ENCODE results near the gene IL4R.

IL4R gene

GRCh38 chr16:27291722-27292240, 22.0 kb upstream of the IL4R start:
- DNase-seq (ENCODE audit: low spot score in 2 of 2): no peak
- Mint-ChIP-seq H3K27me3 (no peaks in the 10 kb centered on the region), H3K4me1 (no peaks in the 10 kb centered on the region), H3K4me3 (no peak overlapping the region), H3K27ac (ENCODE audit: low read depth) (no peak overlapping the region), H3K9me3 (peaks cover 5% of the 10 kb centered on the region), H3K36me3 (ENCODE audit: insufficient read depth) (no peaks in the 10 kb centered on the region)
- ATAC-seq (replicated peaks; ENCODE audit: extremely low read depth, poor library complexity, severe bottlenecking): no peak

DNA sequence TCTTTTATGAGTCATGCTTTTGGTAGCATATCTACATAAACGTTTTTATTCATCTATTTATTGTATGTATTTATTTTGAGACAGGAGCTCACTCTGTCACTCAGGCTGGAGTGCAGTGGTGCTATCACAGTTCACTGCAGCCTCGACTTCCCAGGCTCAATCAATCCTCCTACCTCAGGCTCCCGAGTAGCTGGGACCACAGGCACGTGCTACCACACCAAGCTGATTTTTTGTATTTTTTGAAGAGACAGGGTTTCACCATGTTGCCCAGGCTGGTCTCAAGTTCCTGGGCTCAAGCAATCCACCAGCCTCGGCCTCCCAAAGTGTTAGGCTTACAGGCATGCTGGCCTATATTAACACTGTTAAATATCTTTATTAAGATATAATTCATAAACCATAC, 20.4 kb upstream of the IL4R start:
- H3K9me3 Mint-ChIP-seq: no peaks in the 10 kb centered on the region
- H3K36me3 Mint-ChIP-seq (ENCODE audit: insufficient read depth): no peaks in the 10 kb centered on the region
- H3K4me1 Mint-ChIP-seq: no peaks in the 10 kb centered on the region
- no peak overlapping the region for H3K4me3 Mint-ChIP-seq
- ATAC-seq (replicated peaks; ENCODE audit: extremely low read depth, poor library complexity, severe bottlenecking): no peak
- no peaks in the 10 kb centered on the region for H3K27me3 Mint-ChIP-seq
- no peak for DNase-seq (ENCODE audit: low spot score in 2 of 2)
- no peak overlapping the region for H3K27ac Mint-ChIP-seq (ENCODE audit: low read depth)

DNA sequence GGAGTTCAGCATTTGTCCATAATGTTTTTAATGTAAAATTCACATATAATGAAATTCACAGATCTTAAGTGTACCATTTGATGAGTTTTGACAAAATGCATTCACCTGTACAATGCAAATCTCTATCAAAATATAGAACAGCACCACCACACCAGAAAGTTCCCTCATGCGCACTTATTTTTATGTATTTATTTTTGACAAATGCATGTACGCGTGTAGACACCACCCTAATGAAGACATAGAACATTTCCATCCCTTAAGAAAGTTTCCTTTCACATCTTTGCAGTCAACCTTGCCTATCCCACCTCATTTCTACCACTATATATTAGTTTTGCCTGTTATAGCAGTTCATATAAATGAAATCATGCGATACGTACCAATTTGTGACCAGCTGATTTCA, 15.6 kb upstream of the IL4R start:
- peaks cover 5% of the 10 kb centered on the region for H3K4me1 Mint-ChIP-seq
- no peak overlapping the region for H3K27ac Mint-ChIP-seq (ENCODE audit: low read depth)
- no peak overlapping the region for H3K4me3 Mint-ChIP-seq
- no peak for DNase-seq (ENCODE audit: low spot score in 2 of 2)
- peaks cover 9% of the 10 kb centered on the region for H3K27me3 Mint-ChIP-seq
- H3K9me3 Mint-ChIP-seq: no peaks in the 10 kb centered on the region
- ATAC-seq (replicated peaks; ENCODE audit: extremely low read depth, poor library complexity, severe bottlenecking): no peak
- H3K36me3 Mint-ChIP-seq (ENCODE audit: insufficient read depth): no peaks in the 10 kb centered on the region

- Mint-ChIP-seq H3K36me3 (ENCODE audit: insufficient read depth) (no peaks in the 10 kb centered on the region), H3K9me3 (peaks cover 8% of the 10 kb centered on the region), H3K4me1 (peaks cover 5% of the 10 kb centered on the region), H3K27ac (ENCODE audit: low read depth) (no peak overlapping the region), H3K27me3 (peaks cover 9% of the 10 kb centered on the region), H3K4me3 (no peak overlapping the region)
- DNase-seq (ENCODE audit: low spot score in 2 of 2) (no peak), ATAC-seq (replicated peaks; ENCODE audit: extremely low read depth, poor library complexity, severe bottlenecking) (no peak)
These were observed 12.4 kb upstream of the IL4R start for GRCh38 chr16:27301236-27301861.

DNA sequence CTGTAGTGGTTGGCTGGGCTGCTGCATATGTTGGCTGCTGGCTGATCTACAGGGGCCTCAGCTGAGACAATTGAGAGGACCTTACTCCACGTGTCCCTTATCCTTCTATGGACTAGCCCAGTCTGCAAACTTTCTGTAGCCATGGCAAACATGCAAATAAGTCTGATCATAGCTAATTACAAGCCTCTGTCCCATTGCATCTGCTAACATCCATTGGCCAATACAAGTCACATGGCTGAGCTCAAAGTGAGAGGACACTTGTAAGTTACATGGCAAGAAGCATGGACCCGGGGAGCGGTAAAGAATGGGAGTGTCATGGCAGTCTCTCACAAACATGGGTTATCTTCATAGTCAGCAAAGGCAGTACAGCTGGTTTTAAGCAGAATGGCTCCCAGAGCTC, 11.6 kb upstream of the IL4R start:
- no peak for ATAC-seq (replicated peaks; ENCODE audit: extremely low read depth, poor library complexity, severe bottlenecking)
- Mint-ChIP-seq H3K27ac (ENCODE audit: low read depth) (no peak overlapping the region), H3K4me1 (peaks cover 5% of the 10 kb centered on the region), H3K4me3 (no peak overlapping the region), H3K36me3 (ENCODE audit: insufficient read depth) (no peaks in the 10 kb centered on the region), H3K27me3 (peaks cover 9% of the 10 kb centered on the region), H3K9me3 (peaks cover 12% of the 10 kb centered on the region)
- no peak for DNase-seq (ENCODE audit: low spot score in 2 of 2)

- Mint-ChIP-seq H3K27ac (ENCODE audit: low read depth) (no peak overlapping the region), H3K36me3 (ENCODE audit: insufficient read depth) (no peaks in the 10 kb centered on the region), H3K4me3 (no peak overlapping the region), H3K4me1 (peaks cover 5% of the 10 kb centered on the region), H3K9me3 (peaks cover 12% of the 10 kb centered on the region), H3K27me3 (peaks cover 9% of the 10 kb centered on the region)
- DNase-seq (ENCODE audit: low spot score in 2 of 2): no peak
- ATAC-seq (replicated peaks; ENCODE audit: extremely low read depth, poor library complexity, severe bottlenecking): no peak
These were observed 10.3 kb upstream of the IL4R start for GRCh38 chr16:27303256-27304100.

DNA sequence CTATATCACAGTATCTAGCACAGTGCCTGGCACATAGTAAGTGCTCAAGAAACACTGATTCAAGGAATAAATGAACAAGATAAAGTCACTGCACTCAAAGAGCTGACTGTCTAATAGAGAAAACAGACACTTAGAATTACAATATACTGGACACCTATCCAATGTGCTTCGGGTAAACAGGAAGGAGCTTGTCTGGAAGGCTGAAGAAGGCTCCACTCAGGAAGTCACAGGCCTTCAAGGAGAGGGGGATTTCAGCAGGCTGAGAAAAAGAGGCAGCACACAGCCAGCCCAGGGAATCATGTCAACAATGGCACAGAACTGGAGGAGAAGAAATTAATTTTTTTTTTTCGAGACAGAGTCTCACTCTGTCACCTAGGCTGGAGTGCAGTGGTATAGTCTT, 9.7 kb upstream of the IL4R start:
- peaks cover 12% of the 10 kb centered on the region for H3K9me3 Mint-ChIP-seq
- no peak overlapping the region for H3K27ac Mint-ChIP-seq (ENCODE audit: low read depth)
- DNase-seq (ENCODE audit: low spot score in 2 of 2) (no peak), ATAC-seq (replicated peaks; ENCODE audit: extremely low read depth, poor library complexity, severe bottlenecking) (no peak)
- H3K4me3 Mint-ChIP-seq: no peak overlapping the region
- H3K4me1 Mint-ChIP-seq: peaks cover 5% of the 10 kb centered on the region
- H3K27me3 Mint-ChIP-seq: peaks cover 8% of the 10 kb centered on the region
- H3K36me3 Mint-ChIP-seq (ENCODE audit: insufficient read depth): no peaks in the 10 kb centered on the region

DNA sequence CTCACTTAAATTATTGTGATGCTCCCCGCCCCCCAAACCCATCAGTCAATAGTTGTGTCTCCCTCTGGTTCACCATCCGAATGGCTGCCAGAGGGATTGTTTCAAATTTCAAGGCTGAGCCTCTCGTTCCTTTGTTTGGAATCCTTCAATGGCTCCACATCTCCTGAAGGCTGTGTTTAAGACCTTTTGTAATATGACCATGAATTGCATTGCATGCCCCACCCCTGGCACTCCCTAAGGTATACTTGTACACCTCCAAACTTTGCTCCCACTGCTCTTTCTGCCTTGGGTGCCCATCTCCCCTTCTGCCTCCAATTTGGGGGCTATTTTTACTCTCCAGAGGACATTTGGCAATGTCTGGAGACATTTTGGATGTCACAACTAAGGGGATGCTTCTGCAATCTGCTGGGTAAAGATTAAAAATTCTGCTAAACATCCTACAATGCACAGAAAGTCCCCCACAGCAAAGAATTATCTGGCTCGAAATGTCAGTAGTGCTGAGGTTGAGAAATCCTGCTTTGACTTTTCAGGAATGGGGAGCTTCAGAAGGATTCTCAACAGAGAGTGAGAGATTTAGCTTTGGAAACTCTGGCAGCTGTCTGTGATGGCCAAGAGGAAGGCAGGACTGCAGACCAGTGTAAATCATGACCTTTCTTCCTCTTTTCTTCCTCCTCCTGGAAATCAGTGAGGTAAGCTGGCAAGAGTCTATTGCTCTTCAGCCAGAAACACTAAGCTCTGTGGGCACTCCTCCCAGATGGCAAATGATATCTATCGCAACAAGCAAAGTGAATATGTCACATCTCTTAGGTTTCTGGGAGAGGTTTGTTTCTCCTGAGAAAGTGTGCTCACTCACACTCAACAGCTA, 8.7 kb upstream of the IL4R start:
- no peak overlapping the region for H3K27ac Mint-ChIP-seq (ENCODE audit: low read depth)
- ATAC-seq (replicated peaks; ENCODE audit: extremely low read depth, poor library complexity, severe bottlenecking) (no peak), DNase-seq (ENCODE audit: low spot score in 2 of 2) (no peak)
- H3K4me3 Mint-ChIP-seq: no peak overlapping the region
- H3K36me3 Mint-ChIP-seq (ENCODE audit: insufficient read depth): no peaks in the 10 kb centered on the region
- H3K9me3 Mint-ChIP-seq: peaks cover 12% of the 10 kb centered on the region
- H3K27me3 Mint-ChIP-seq: no peaks in the 10 kb centered on the region
- no peaks in the 10 kb centered on the region for H3K4me1 Mint-ChIP-seq

- H3K4me3 Mint-ChIP-seq: no peak overlapping the region
- no peaks in the 10 kb centered on the region for H3K36me3 Mint-ChIP-seq (ENCODE audit: insufficient read depth)
- no peaks in the 10 kb centered on the region for H3K4me1 Mint-ChIP-seq
- H3K27me3 Mint-ChIP-seq: no peaks in the 10 kb centered on the region
- no peak overlapping the region for H3K27ac Mint-ChIP-seq (ENCODE audit: low read depth)
- ATAC-seq (replicated peaks; ENCODE audit: extremely low read depth, poor library complexity, severe bottlenecking): no peak
- DNase-seq (ENCODE audit: low spot score in 2 of 2): no peak
- H3K9me3 Mint-ChIP-seq: peaks cover 12% of the 10 kb centered on the region
These were observed 7.8 kb upstream of the IL4R start for GRCh38 chr16:27305839-27306442.

- ATAC-seq (replicated peaks; ENCODE audit: extremely low read depth, poor library complexity, severe bottlenecking) (no peak), DNase-seq (ENCODE audit: low spot score in 2 of 2) (no peak)
- H3K36me3 Mint-ChIP-seq (ENCODE audit: insufficient read depth): peaks cover 3% of the 10 kb centered on the region
- H3K4me3 Mint-ChIP-seq: no peak overlapping the region
- H3K27ac Mint-ChIP-seq (ENCODE audit: low read depth): no peak overlapping the region
- no peaks in the 10 kb centered on the region for H3K27me3 Mint-ChIP-seq
- H3K4me1 Mint-ChIP-seq: peaks cover 5% of the 10 kb centered on the region
- peaks cover 12% of the 10 kb centered on the region for H3K9me3 Mint-ChIP-seq
These were observed 5.0 kb upstream of the IL4R start for GRCh38 chr16:27308792-27309191.

- no peaks in the 10 kb centered on the region for H3K27me3 Mint-ChIP-seq
- H3K27ac Mint-ChIP-seq (ENCODE audit: low read depth): no peak overlapping the region
- peaks cover 10% of the 10 kb centered on the region for H3K9me3 Mint-ChIP-seq
- DNase-seq (ENCODE audit: low spot score in 2 of 2) (no peak), ATAC-seq (replicated peaks; ENCODE audit: extremely low read depth, poor library complexity, severe bottlenecking) (no peak)
- H3K36me3 Mint-ChIP-seq (ENCODE audit: insufficient read depth): peaks cover 8% of the 10 kb centered on the region
- H3K4me3 Mint-ChIP-seq: no peak overlapping the region
- H3K4me1 Mint-ChIP-seq: peaks cover 14% of the 10 kb centered on the region
These were observed 3.0 kb upstream of the IL4R start for GRCh38 chr16:27310576-27311447.

Data from central memory CD8-positive, alpha-beta T cell (primary cell).